GM12878 (cell line): Measurements from ENCODE around the gene DOCK2. TPM values are rescaled to one million over a fixed set of nuclear protein-coding genes. Genes with fewer than 3 reads are reported as not detected.

ENCODE experiments used
- ATAC-seq: fragments of 200-7000 bp; cut with Tn5 transposase; 3 replicates; pipeline ENCODE4 v1.9.1; 2020; ENCODE audit warnings: mild to moderate bottlenecking, moderate library complexity
- BruUV-seq: library from RNA; stranded (reverse); fragments of 400-500 nt; replicated peaks from 2 replicates; lab custom pipeline; 2021; lab: Mats Ljungman, UMichigan
- CTCF ChIA-PET: fragments of 300-600 bp; sonication (Branson Sonifier 250); formaldehyde crosslinking; extraction: SDS; loops from one replicate; lab custom pipeline; 2021; ENCODE audit warnings: inconsistent platforms; lab: Yijun Ruan, JAX
- POLR2A ChIA-PET: fragments of 350-600 bp; formaldehyde crosslinking; extraction: SDS; loops from one replicate; lab custom pipeline; 2021; ENCODE audit warnings: inconsistent platforms; lab: Charles Lee
- RAD21 ChIA-PET: fragments of 300-600 bp; sonication (Branson Sonifier 250); formaldehyde crosslinking; loops from one replicate; lab custom pipeline; 2023; ENCODE audit warnings: antibody characterized with exemption; ENCODE audit not compliant: unreplicated experiment; lab: Charles Lee
- SMC1A ChIA-PET: fragments of 300-600 bp; sonication (Branson Sonifier 250); formaldehyde crosslinking; loops from one replicate; lab custom pipeline; 2023; ENCODE audit not compliant: unreplicated experiment, uncharacterized antibody; lab: Charles Lee
- DNase-seq: peaks from one replicate; pipeline ENCODE4 v3.0.0-alpha.2; 2011; ENCODE audit warnings: low read depth, low spot score
- FAIRE-seq: peaks from 3 replicates; lab custom pipeline; 2011; peaks lifted over from hg19 to GRCh38; lab: Jason Lieb, UNC
- H2AFZ ChIP-seq: 2 replicates; pipeline ENCODE4 v1.6.0; 2011; ENCODE audit warnings: low read depth, low read length, control low read depth; ENCODE audit not compliant: control insufficient read depth
- H3K27ac ChIP-seq: 2 replicates; pipeline ENCODE4 v1.5.1; 2011; ENCODE audit warnings: control low read depth; ENCODE audit not compliant: control insufficient read depth, insufficient read depth
- H3K27me3 ChIP-seq, 2 experiments: replicated peaks in 1 of 2; 2 replicates each; pipeline versions ENCODE4 v1.6.0 to v1.6.1; 2011; ENCODE audit warnings: low read length in 1 of 2; ENCODE audit not compliant: control insufficient read depth in 2 of 2, insufficient read depth in 2 of 2
- H3K36me3 ChIP-seq, 2 experiments: 2 replicates each; pipeline ENCODE4 v1.5.1; 2011; ENCODE audit warnings: low read length in 1 of 2; ENCODE audit not compliant: control insufficient read depth in 2 of 2, insufficient read depth in 2 of 2
- H3K4me1 ChIP-seq: 2 replicates; pipeline ENCODE4 v1.6.1; 2011; ENCODE audit warnings: mild to moderate bottlenecking, low read length, moderate library complexity, mixed read lengths; ENCODE audit not compliant: control insufficient read depth, insufficient read depth
- H3K4me2 ChIP-seq: 2 replicates; pipeline ENCODE4 v1.6.0; 2011; ENCODE audit warnings: control low read depth; ENCODE audit not compliant: control insufficient read depth, insufficient read depth
- H3K4me3 ChIP-seq: fragments of 200-600 bp; sonication (generic); 2 replicates; pipeline ENCODE4 v1.5.1; 2016
- H3K79me2 ChIP-seq: 2 replicates; pipeline ENCODE4 v1.6.0; 2011; ENCODE audit warnings: low read length; ENCODE audit not compliant: control insufficient read depth, insufficient read depth
- H3K9ac ChIP-seq: 2 replicates; pipeline ENCODE4 v1.8.0; 2011; ENCODE audit warnings: low read length, control low read depth, mixed read lengths; ENCODE audit not compliant: control insufficient read depth, insufficient read depth
- H3K9me3 ChIP-seq: replicated peaks from 3 replicates; pipeline ENCODE4 v1.5.1; 2011; ENCODE audit warnings: mild to moderate bottlenecking, low read length; ENCODE audit not compliant: control insufficient read depth, insufficient read depth
- H4K20me1 ChIP-seq: 2 replicates; pipeline ENCODE4 v1.6.0; 2011; ENCODE audit not compliant: control insufficient read depth, insufficient read depth
- ATF7 ChIP-seq: fragments of 450-650 bp; IDR thresholded peaks from 2 replicates; pipeline ENCODE4 v1.6.1; 2016; ENCODE audit warnings: low read depth, mild to moderate bottlenecking
- BMI1 ChIP-seq: fragments of 450-650 bp; IDR thresholded peaks from 2 replicates; pipeline ENCODE4 v1.6.1; 2016; ENCODE audit warnings: mild to moderate bottlenecking, moderate library complexity, borderline replicate concordance
- EGR1 ChIP-seq, 2 experiments: IDR thresholded peaks; 1 replicate in 1 of 2; 2 replicates in 1 of 2; pipeline ENCODE4 v1.6.1; 2011 to 2012; ENCODE audit warnings: low read depth in 2 of 2, low read length in 2 of 2, borderline replicate concordance in 1 of 2, mild to moderate bottlenecking in 1 of 2, moderate library complexity in 1 of 2
- IRF4 ChIP-seq: IDR thresholded peaks from 2 replicates; pipeline ENCODE4 v1.6.1; 2011; ENCODE audit warnings: low read depth, low read length
- JUNB ChIP-seq: IDR thresholded peaks from 2 replicates; pipeline ENCODE4 v1.6.1; 2016; ENCODE audit warnings: antibody characterized with exemption, mild to moderate bottlenecking
- RUNX3 ChIP-seq: IDR thresholded peaks from 2 replicates; pipeline ENCODE4 v1.6.1; 2012; ENCODE audit warnings: low read length, inconsistent platforms
- SRF ChIP-seq, 2 experiments: IDR thresholded peaks; 2 replicates each; pipeline ENCODE4 v1.6.1; 2011; ENCODE audit warnings: low read depth in 2 of 2, low read length in 2 of 2, mild to moderate bottlenecking in 1 of 2, moderate library complexity in 1 of 2
- SUZ12 ChIP-seq: fragments of 200-600 bp; sonication (generic); IDR thresholded peaks from one replicate; pipeline ENCODE4 v1.6.1; 2018; ENCODE audit warnings: antibody characterized with exemption, mild to moderate bottlenecking; ENCODE audit not compliant: unreplicated experiment
- TARDBP ChIP-seq: IDR thresholded peaks from 2 replicates; pipeline ENCODE4 v1.6.1; 2016; ENCODE audit warnings: borderline replicate concordance
- WGBS: methylation state at CpG from one replicate; pipeline ENCODE4 v1.1.6; 2016; ENCODE audit warnings: low lambda C conversion rate; ENCODE audit not compliant: insufficient replicate concordance, insufficient coverage; ENCODE audit errors: missing lambda C conversion rate; 5-methylcytosine and 5-hydroxymethylcytosine counted together
- in situ Hi-C: fragments of 300-500 bp; cut with MboI; formaldehyde crosslinking; loops from 9 replicates; pipeline ENCODE4 v1.14.3; 2018; ENCODE audit warnings: mixed read lengths
- intact Hi-C: fragments of 100-400 bp; cut with micrococcal nuclease; formaldehyde crosslinking; loops from one replicate; pipeline ENCODE4 v1.14.2; 2022; ENCODE audit not compliant: unreplicated experiment
- polyA plus RNA-seq, 11 experiments: library from polyadenylated mRNA; depleted of rRNA in 4 of 11; unstranded in 6 of 11; stranded (reverse) in 5 of 11; fragments of >200 nt; fragmentation: Nextera tagmentation in 4 of 11; fragmentation: Illumina TruSeq in 1 of 11; extraction: Ambion mirVana in 4 of 11; extraction: Trizol in 1 of 11; gene quantifications; 1 replicate in 1 of 11; 2 replicates in 10 of 11; pipeline versions ENCODE4 v1.2.1 to v1.2.3, GENCODE V29; 2011 to 2016; ENCODE audit warnings: inconsistent platforms in 2 of 11, missing spikeins in 2 of 11, low read depth in 1 of 11
- total RNA-seq, 4 experiments: library from RNA; depleted of rRNA in 3 of 4; stranded (reverse); fragments of >200 nt in 3 of 4; fragmentation: Illumina TruSeq in 1 of 4; extraction: Trizol in 1 of 4; gene quantifications; 2 replicates each; pipeline versions ENCODE4 v1.2.1 to v1.2.3, GENCODE V29; 2013 to 2021

DOCK2 gene
- total and polyA plus RNA-seq, 10 of the 15 experiments (the other 5 are each of a cell fraction or from before 2014, with no cell fraction given), result 34.2 to 192 (median 118) TPM

DNA sequence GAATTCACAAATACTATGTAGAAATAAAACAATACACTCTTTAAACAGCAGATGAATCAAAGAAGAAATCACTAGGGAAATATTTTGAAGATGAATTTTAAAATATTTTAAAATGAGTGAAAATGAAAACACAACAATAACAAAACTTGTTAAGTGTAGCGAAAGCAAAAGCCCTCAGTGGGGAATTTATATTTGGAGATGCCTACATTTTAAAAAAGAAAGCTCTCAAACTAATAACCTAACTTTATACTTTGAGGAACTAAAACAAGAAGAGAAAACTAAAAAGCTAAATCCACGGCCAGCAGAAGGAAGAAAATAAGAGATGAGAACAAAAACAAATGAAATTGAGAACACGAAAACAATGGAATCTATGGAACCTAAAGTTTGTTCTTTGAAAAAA, 30.8 kb upstream of the DOCK2 start:
- Histone ChIP-seq H4K20me1 (no peaks in the 10 kb centered on the region), H3K27ac (no peak overlapping the region), H3K79me2 (no peaks in the 10 kb centered on the region), H3K4me2 (peak overlapping the region; percentile 17; the same call in 1 of the 2 replicates), H2AFZ (no peak overlapping the region), H3K9me3 (no peaks in the 10 kb centered on the region; the same call in 2 of the 3 replicates), H3K27me3 (no peaks in the 10 kb centered on the region), H3K4me1 (peaks cover 6% of the 10 kb centered on the region), H3K36me3 (peaks cover 0 to 1% of the 10 kb centered on the region in 2 experiments; a peak in 1 of 4 replicates), H3K9ac (no peak overlapping the region), H3K4me3 (0 out of 2 replicates have a peak overlapping the region, but pooled peaks have one; percentile 10)
- intact Hi-C loops, result loop anchor here (5.0 kb wide), 1 partner anchor 66 kb away; no protein-coding TSS in a partner anchor
- in situ Hi-C loops, result no loop called here
- POLR2A ChIA-PET, result interaction anchor here (1.1 to 1.6 kb wide), 2 partner anchors 49 to 64 kb away, joined by 5 to 7 read pairs; no protein-coding TSS in a partner anchor
- WGBS, result 9% methylated on average over 3 of the region's 3 CpGs
- SMC1A ChIA-PET, result interaction anchor here (0.7 to 3.0 kb wide), 12 partner anchors 8 to 64 kb away, joined by 3 to 18 read pairs (median 4); partner anchors contain the start of genes DOCK2 and SPDL1
- BruUV-seq, result no TSS peak
- RAD21 ChIA-PET, result interaction anchor here (0.7 to 1.8 kb wide), 11 partner anchors 11 to 95 kb away, joined by 3 to 13 read pairs (median 3); partner anchors contain the start of genes DOCK2 and SPDL1
- ATAC-seq, result peak; percentile 37; the same call in 2 of the 3 replicates
- TF ChIP-seq BMI1, result no peak
- TF ChIP-seq JUNB, result peak; percentile 37; the same call in 1 of the 2 replicates
- TF ChIP-seq SRF (IDR thresholded peaks at IDR 0.05; ENCODE audit: low read depth in 2 of 2, low read length in 2 of 2), result no peak
- TF ChIP-seq TARDBP, result no peak
- no peak for TF ChIP-seq SUZ12
- no peak for FAIRE-seq
- CTCF ChIA-PET, result interaction anchor here (0.6 to 1.6 kb wide), 2 partner anchors 9 kb away, joined by 3 to 4 read pairs; no protein-coding TSS in a partner anchor
- no peak for DNase-seq

DNA sequence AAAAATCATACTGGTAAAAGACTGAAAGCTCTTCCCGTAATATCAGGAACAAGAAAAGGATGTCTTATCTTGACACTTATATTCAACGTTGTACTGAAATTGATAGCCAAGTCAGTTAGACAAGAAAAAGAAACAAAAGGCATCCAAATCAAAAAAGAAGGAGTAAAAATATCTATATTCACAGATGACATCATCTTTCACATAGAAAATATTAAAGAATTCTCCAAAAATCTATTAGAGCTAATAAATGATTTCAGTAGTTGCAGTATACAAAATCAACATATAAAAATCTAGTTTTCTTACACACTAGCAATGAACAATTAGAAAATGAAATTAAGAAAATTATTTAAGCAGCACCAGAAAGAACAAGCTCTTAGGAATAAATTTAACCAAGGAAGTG, 29.2 kb upstream of the DOCK2 start:
- 75% methylated on average over 2 of the region's 2 CpGs for WGBS

More for the DNA sequence above, 29.2 kb upstream of the DOCK2 start:
- SMC1A ChIA-PET, result interaction anchor here (0.9 to 2.7 kb wide), 10 partner anchors 14 to 64 kb away, joined by 3 to 16 read pairs (median 4); partner anchors contain the start of genes DOCK2 and SPDL1
- Histone ChIP-seq H3K9ac (no peak overlapping the region), H3K4me2 (no peak overlapping the region), H2AFZ (no peak overlapping the region), H3K27ac (no peak overlapping the region), H3K36me3 (no peaks in the 10 kb centered on the region; a peak in 1 of 4 replicates), H4K20me1 (no peaks in the 10 kb centered on the region), H3K9me3 (no peaks in the 10 kb centered on the region; the same call in 2 of the 3 replicates), H3K4me1 (peaks cover 6% of the 10 kb centered on the region), H3K79me2 (no peaks in the 10 kb centered on the region), H3K4me3 (no peak overlapping the region), H3K27me3 (no peaks in the 10 kb centered on the region)
- POLR2A ChIA-PET, result interaction anchor here (0.9 kb wide), 1 partner anchor 17 kb away, joined by 3 read pairs; no protein-coding TSS in a partner anchor
- BruUV-seq, result no TSS peak
- ATAC-seq (no peak), DNase-seq (no peak), FAIRE-seq (no peak)
- intact Hi-C loops, result loop anchor here (5.0 kb wide), 1 partner anchor 64 kb away; no protein-coding TSS in a partner anchor
- in situ Hi-C loops, result no loop called here
- RAD21 ChIA-PET, result interaction anchor here (0.9 to 1.8 kb wide), 4 partner anchors 29 to 95 kb away, joined by 3 to 5 read pairs (median 4); no protein-coding TSS in a partner anchor
- CTCF ChIA-PET, result interaction anchor here (0.9 to 1.5 kb wide), 2 partner anchors 27 to 63 kb away, joined by 4 read pairs; no protein-coding TSS in a partner anchor
- peak; percentile 64; the same call in 1 of the 2 replicates for TF ChIP-seq ATF7
- TF ChIP-seq IRF4, result no peak
- TF ChIP-seq RUNX3, result no peak
- no peak for TF ChIP-seq EGR1 (IDR thresholded peaks at IDR 0.05; ENCODE audit: borderline replicate concordance in 1 of 2, low read depth in 2 of 2, low read length in 2 of 2)
